BE2C (cell line): ENCODE measurements around the gene MAP2K5.

Experiments used
- DNase-seq: peaks from one replicate; pipeline ENCODE4 v3.0.0-alpha.2; 2020
- H3K27me3 ChIP-seq: fragments of 250-450 bp; sonication (Bioruptor Pico); 2 replicates; pipeline ENCODE4 v1.5.1; 2020; ENCODE audit warnings: mild to moderate bottlenecking
- H3K36me3 ChIP-seq: fragments of 250-450 bp; sonication (Bioruptor Pico); 2 replicates; pipeline ENCODE4 v1.5.1; 2020; ENCODE audit warnings: mild to moderate bottlenecking
- H3K4me1 ChIP-seq: fragments of 250-450 bp; sonication (Bioruptor Pico); 2 replicates; pipeline ENCODE4 v1.5.1; 2020
- H3K4me3 ChIP-seq: 2 replicates; pipeline ENCODE4 v1.5.1; 2011; ENCODE audit warnings: low read depth, low read length
- H3K9me3 ChIP-seq: fragments of 250-450 bp; sonication (Bioruptor Pico); 2 replicates; pipeline ENCODE4 v1.5.1; 2020
- TF ChIP-seq, protein P1 (sequence below): IDR thresholded peaks from 2 replicates; pipeline ENCODE4 v1.5.1; 2012; ENCODE audit warnings: mild to moderate bottlenecking, low read depth, low read length

MAP2K5 gene

DNA sequence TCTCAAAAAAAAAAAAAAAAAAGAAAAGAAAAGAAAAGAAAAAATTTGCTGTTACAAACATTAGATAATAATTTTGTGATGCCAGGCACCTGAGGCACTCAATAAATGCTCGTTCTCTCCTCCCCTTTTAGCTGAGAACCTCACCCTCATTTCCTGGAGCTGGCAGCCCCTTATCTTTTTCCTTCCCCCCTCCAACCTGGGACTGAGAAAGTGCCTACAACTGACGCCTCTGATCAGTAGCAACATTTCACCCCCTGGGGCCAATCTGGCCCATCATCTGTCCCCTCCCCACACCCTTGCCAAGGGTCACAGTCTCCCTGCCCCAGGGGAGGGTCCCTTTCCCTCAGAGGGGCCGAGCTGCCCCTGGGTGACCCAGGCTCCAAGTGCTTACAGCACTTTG lies 309.9 kb downstream of the MAP2K5 start:
- Histone ChIP-seq H3K36me3 (no peaks in the 10 kb centered on the region), H3K4me3 (no peak overlapping the region), H3K27me3 (no peaks in the 10 kb centered on the region), H3K4me1 (peaks cover 14% of the 10 kb centered on the region), H3K9me3 (no peaks in the 10 kb centered on the region)
- TF ChIP-seq, protein P1, sequence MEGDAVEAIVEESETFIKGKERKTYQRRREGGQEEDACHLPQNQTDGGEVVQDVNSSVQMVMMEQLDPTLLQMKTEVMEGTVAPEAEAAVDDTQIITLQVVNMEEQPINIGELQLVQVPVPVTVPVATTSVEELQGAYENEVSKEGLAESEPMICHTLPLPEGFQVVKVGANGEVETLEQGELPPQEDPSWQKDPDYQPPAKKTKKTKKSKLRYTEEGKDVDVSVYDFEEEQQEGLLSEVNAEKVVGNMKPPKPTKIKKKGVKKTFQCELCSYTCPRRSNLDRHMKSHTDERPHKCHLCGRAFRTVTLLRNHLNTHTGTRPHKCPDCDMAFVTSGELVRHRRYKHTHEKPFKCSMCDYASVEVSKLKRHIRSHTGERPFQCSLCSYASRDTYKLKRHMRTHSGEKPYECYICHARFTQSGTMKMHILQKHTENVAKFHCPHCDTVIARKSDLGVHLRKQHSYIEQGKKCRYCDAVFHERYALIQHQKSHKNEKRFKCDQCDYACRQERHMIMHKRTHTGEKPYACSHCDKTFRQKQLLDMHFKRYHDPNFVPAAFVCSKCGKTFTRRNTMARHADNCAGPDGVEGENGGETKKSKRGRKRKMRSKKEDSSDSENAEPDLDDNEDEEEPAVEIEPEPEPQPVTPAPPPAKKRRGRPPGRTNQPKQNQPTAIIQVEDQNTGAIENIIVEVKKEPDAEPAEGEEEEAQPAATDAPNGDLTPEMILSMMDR = no peak
- no peak for DNase-seq

DNA sequence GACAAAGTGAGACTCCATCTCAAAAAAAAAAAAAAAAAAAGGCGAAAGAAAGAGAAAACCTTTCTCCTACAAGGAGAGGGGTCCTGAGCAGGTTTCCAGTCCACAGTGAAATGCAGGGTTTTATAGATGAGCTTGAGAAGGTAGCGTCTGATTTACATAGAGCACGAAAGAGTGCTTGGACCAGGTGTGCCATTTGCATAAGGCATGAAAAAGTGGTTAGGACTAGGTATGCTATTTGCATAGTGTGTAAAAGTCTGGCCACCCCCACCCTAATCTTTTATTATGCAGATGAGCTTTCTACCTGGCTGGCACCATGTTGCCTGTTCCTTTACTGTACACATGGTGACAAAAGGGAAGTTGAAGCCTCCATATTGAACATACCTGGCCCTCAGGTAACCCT lies 311.0 kb downstream of the MAP2K5 start:
- Histone ChIP-seq H3K4me3 (no peak overlapping the region), H3K4me1 (peaks cover 14% of the 10 kb centered on the region), H3K9me3 (no peaks in the 10 kb centered on the region), H3K36me3 (no peaks in the 10 kb centered on the region), H3K27me3 (no peaks in the 10 kb centered on the region)
- no peak for DNase-seq
- TF ChIP-seq, protein P1 = no peak

DNA sequence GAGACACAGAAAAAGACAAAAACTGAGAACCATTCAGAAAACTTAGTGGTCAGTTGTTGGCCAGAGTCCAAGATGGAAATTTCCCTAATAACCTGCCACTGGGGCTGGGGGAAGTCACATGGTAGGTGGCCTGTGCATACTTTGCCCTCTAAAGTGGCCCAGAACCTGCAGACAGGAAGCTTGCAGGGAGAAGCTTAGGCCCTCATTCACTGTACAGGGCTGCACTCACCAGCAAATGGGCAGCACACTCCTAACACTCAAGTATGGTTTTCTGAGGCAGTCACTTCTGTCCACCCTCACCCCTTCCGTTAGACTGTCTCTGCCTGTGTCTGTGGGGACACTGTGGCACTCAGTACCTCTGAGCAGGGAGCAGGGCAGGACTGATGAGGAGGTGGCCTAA lies 311.9 kb downstream of the MAP2K5 start:
- Histone ChIP-seq H3K27me3 (no peaks in the 10 kb centered on the region), H3K4me1 (peaks cover 14% of the 10 kb centered on the region), H3K4me3 (no peak overlapping the region), H3K36me3 (no peaks in the 10 kb centered on the region), H3K9me3 (no peaks in the 10 kb centered on the region)
- TF ChIP-seq, protein P1 = no peak
- DNase-seq = no peak

DNA sequence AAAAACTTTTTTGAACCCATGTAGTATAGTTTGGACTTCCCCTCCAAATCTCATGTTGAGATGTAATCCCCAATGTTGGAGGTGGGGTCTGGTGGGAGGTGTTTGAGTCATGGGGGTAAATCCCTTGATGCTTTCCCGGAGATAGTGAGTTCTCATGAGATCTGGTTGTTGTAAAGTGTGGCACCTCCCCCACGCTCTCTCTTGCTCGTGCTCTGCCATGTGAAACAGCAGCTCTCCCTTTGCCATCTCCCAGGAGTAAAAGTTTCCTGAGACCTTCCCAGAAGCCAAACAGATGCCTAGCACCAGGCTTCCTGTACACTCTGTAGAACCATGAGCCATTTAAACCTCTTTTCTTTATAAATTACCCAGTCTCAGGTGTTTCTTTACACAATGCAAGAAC lies 313.3 kb downstream of the MAP2K5 start:
- TF ChIP-seq, protein P1 = no peak
- H3K36me3 ChIP-seq = no peaks in the 10 kb centered on the region

More for the DNA sequence above, 313.3 kb downstream of the MAP2K5 start:
- peaks cover 14% of the 10 kb centered on the region for H3K4me1 ChIP-seq
- DNase-seq = peak; percentile 65
- no peak overlapping the region for H3K4me3 ChIP-seq
- H3K9me3 ChIP-seq = no peaks in the 10 kb centered on the region
- no peaks in the 10 kb centered on the region for H3K27me3 ChIP-seq
